ENCODE data around the gene CACNA1A. TPM values are rescaled to one million over a fixed set of nuclear protein-coding genes. Genes with fewer than 3 reads are reported as not detected.

Gene CACNA1A
- total RNA-seq, 1 donor from 2014 or later = 0.20 TPM

GRCh38 chr19:13314761-13315160 is 191.5 kb downstream of the CACNA1A start:
- DNase-seq (ENCODE audit: low read depth in 2 of 2) = no peak

GRCh38 chr19:13313875-13314274 is 192.4 kb downstream of the CACNA1A start:
- no peak for DNase-seq (ENCODE audit: low read depth in 2 of 2)

- DNase-seq (ENCODE audit: low read depth in 2 of 2) = no peak
Observed at GRCh38 chr19:13309864-13310263, 196.4 kb downstream of the CACNA1A start.

GRCh38 chr19:13303381-13304129 is 202.7 kb downstream of the CACNA1A start:
- DNase-seq (ENCODE audit: low read depth in 2 of 2) = no peak

GRCh38 chr19:13302526-13303270 is 203.6 kb downstream of the CACNA1A start:
- DNase-seq (ENCODE audit: low read depth in 2 of 2) = no peak

- no peak for DNase-seq (ENCODE audit: low read depth in 2 of 2)
Observed at GRCh38 chr19:13301627-13302334, 204.5 kb downstream of the CACNA1A start.

- no peak for DNase-seq (ENCODE audit: low read depth in 2 of 2)
Observed at GRCh38 chr19:13300421-13301030, 205.8 kb downstream of the CACNA1A start.

GRCh38 chr19:13299838-13300237 is 206.4 kb downstream of the CACNA1A start:
- DNase-seq (ENCODE audit: low read depth in 2 of 2) = no peak

- DNase-seq (ENCODE audit: low read depth in 2 of 2) = no peak
Observed at GRCh38 chr19:13298565-13299481, 207.5 kb downstream of the CACNA1A start.

- no peak for DNase-seq (ENCODE audit: low read depth in 2 of 2)
Observed at GRCh38 chr19:13297023-13297422, 209.3 kb downstream of the CACNA1A start.

- no peak for DNase-seq (ENCODE audit: low read depth in 2 of 2)
Observed at GRCh38 chr19:13294812-13295567, 211.3 kb downstream of the CACNA1A start.

GRCh38 chr19:13291913-13292312 is 214.4 kb downstream of the CACNA1A start:
- no peak for DNase-seq (ENCODE audit: low read depth in 2 of 2)

GRCh38 chr19:13290741-13291140 is 215.5 kb downstream of the CACNA1A start:
- DNase-seq (ENCODE audit: low read depth in 2 of 2) = no peak

GRCh38 chr19:13289295-13289694 is 217.0 kb downstream of the CACNA1A start:
- no peak for DNase-seq (ENCODE audit: low read depth in 2 of 2)

GRCh38 chr19:13286195-13286985 is 219.9 kb downstream of the CACNA1A start:
- no peak for DNase-seq (ENCODE audit: low read depth in 2 of 2)

GRCh38 chr19:13284929-13285928 is 221.1 kb downstream of the CACNA1A start:
- DNase-seq (ENCODE audit: low read depth in 2 of 2) = no peak

GRCh38 chr19:13283871-13284270 is 222.4 kb downstream of the CACNA1A start:
- no peak for DNase-seq (ENCODE audit: low read depth in 2 of 2)

GRCh38 chr19:13282486-13283065 is 223.7 kb downstream of the CACNA1A start:
- DNase-seq (ENCODE audit: low read depth in 2 of 2) = no peak
